Progenitor cell of endocrine pancreas (in vitro differentiated cells): Measurements from ENCODE around the gene SMPD3. TPM values are rescaled to one million over a fixed set of nuclear protein-coding genes. Genes with fewer than 3 reads are reported as not detected.

Experiments
- DNase-seq: peaks from one replicate; pipeline ENCODE4 v3.0.0; 2021; ENCODE audit warnings: low spot score; ENCODE audit not compliant: unreplicated experiment
- H3K27ac Mint-ChIP-seq: 2 replicates; pipeline ENCODE4 v1.8.0; 2021; ENCODE audit warnings: mild to moderate bottlenecking, moderate library complexity, mixed read lengths
- H3K27me3 Mint-ChIP-seq: 2 replicates; pipeline ENCODE4 v1.8.0; 2021; ENCODE audit warnings: mixed read lengths
- H3K36me3 Mint-ChIP-seq: 2 replicates; pipeline ENCODE4 v1.8.0; 2022; ENCODE audit warnings: mixed read lengths; ENCODE audit not compliant: insufficient read depth
- H3K4me1 Mint-ChIP-seq: 2 replicates; pipeline ENCODE4 v1.8.0; 2021; ENCODE audit warnings: low read depth, mixed read lengths
- H3K4me3 Mint-ChIP-seq: 2 replicates; pipeline ENCODE4 v1.8.0; 2021; ENCODE audit warnings: low read depth, mild to moderate bottlenecking, moderate library complexity, mixed read lengths
- H3K9me3 Mint-ChIP-seq: 2 replicates; pipeline ENCODE4 v1.8.0; 2021; ENCODE audit warnings: low read depth, mixed read lengths
- total RNA-seq: library from RNA; stranded (reverse); gene quantifications from 2 replicates; pipeline ENCODE4 v1.2.1, GENCODE V29; 2021
- TF ChIP-seq, protein P1 (sequence below): fragments of 200-600 bp; sonication (generic); IDR thresholded peaks from one replicate; pipeline ENCODE4 v1.5.0; 2021; ENCODE audit warnings: antibody characterized with exemption, mild to moderate bottlenecking; ENCODE audit not compliant: unreplicated experiment

The SMPD3 gene
- total RNA-seq, 1 donor from 2014 or later = 1.7 TPM

DNA sequence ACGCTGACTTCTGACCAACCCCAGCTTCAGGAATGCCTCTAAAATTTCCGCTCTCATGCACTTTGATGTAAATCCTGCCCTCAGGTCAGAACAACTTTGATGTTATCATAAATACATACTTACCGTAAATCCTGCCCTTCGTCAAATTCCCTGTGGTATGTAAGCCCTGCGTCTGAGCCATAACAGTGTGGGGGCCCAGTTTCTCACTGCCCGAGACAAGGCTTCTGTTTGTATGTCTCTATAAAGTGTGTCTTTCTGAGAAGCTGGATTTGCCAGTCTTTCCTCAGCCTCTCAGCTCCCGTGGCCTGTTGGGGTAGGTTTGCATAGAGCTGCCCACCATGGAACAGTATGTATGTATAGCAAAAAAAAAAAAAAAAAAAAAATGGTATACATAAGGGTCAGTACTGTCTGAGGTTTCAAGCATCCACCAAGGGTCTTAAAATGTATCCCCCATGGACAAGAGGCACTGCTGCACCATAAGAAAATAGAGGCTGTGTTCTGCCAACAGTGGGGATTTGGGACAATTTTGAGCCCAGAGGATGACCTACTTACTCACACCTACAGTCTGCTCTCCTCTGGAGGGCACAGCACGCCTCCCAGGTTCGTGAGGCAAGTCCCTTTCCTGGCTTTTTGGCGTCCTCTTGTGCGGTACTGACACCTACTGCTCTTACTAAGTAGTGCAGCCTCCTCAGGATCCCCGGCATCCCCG, 120.0 kb downstream of the SMPD3 start:
- Mint-ChIP-seq H3K27me3 (no peaks in the 10 kb centered on the region), H3K4me1 (peaks cover 16% of the 10 kb centered on the region), H3K27ac (peak overlapping the region; percentile 94), H3K9me3 (no peaks in the 10 kb centered on the region), H3K4me3 (no peak overlapping the region), H3K36me3 (peaks cover 9% of the 10 kb centered on the region)
- TF ChIP-seq, protein P1, sequence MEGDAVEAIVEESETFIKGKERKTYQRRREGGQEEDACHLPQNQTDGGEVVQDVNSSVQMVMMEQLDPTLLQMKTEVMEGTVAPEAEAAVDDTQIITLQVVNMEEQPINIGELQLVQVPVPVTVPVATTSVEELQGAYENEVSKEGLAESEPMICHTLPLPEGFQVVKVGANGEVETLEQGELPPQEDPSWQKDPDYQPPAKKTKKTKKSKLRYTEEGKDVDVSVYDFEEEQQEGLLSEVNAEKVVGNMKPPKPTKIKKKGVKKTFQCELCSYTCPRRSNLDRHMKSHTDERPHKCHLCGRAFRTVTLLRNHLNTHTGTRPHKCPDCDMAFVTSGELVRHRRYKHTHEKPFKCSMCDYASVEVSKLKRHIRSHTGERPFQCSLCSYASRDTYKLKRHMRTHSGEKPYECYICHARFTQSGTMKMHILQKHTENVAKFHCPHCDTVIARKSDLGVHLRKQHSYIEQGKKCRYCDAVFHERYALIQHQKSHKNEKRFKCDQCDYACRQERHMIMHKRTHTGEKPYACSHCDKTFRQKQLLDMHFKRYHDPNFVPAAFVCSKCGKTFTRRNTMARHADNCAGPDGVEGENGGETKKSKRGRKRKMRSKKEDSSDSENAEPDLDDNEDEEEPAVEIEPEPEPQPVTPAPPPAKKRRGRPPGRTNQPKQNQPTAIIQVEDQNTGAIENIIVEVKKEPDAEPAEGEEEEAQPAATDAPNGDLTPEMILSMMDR = peak; percentile 84
- DNase-seq = peak; percentile 65

- Mint-ChIP-seq H3K36me3 (peaks cover 8% of the 10 kb centered on the region), H3K4me1 (peaks cover 14% of the 10 kb centered on the region), H3K27me3 (no peaks in the 10 kb centered on the region), H3K4me3 (no peak overlapping the region), H3K9me3 (no peaks in the 10 kb centered on the region), H3K27ac (no peak overlapping the region)
- no peak for DNase-seq
- TF ChIP-seq, protein P1 = no peak
These were observed 123.4 kb downstream of the SMPD3 start for GRCh38 chr16:68324780-68325357.

GRCh38 chr16:68324336-68324735, 124.0 kb downstream of the SMPD3 start:
- peaks cover 14% of the 10 kb centered on the region for H3K4me1 Mint-ChIP-seq
- no peak for DNase-seq
- no peaks in the 10 kb centered on the region for H3K27me3 Mint-ChIP-seq
- no peak overlapping the region for H3K4me3 Mint-ChIP-seq
- H3K9me3 Mint-ChIP-seq = no peaks in the 10 kb centered on the region
- peaks cover 9% of the 10 kb centered on the region for H3K36me3 Mint-ChIP-seq
- H3K27ac Mint-ChIP-seq = no peak overlapping the region
- TF ChIP-seq, protein P1 = no peak

DNA sequence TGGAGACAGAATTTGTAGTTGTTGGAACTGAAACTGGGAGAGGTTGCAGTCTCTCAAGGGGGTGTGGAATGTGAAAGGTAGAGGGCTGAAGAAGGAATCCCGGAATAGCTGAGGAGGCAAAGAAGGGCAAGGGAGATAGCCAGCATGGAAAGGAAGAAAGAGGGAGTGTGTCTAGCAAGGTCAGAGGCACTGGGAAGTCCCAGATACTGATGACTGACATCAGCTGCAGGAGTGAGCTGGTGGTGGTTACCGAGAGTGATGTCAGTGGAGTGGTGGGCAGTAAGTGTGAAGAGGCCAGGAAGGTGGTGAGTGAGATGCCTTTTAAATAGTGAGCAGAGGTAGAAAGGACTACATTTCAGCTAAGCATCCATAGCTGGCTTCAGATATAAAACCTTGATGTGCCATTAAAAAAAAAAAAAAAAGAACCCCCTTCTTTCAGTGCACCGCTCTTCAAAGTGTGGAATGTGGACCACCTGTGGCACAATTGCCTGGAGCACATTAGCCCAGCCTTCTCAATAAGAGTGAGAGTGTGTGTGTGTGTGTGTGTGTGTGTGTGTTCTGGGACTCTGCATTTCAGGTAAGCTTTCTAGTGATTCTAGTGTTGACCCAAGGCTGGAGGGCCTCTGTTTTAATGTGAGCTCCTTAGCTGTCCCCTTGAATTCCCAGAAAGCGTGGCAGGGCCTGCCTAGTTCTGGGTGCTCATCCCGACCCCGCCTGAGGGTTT, 129.0 kb downstream of the SMPD3 start:
- H3K27me3 Mint-ChIP-seq = no peaks in the 10 kb centered on the region
- no peaks in the 10 kb centered on the region for H3K4me1 Mint-ChIP-seq
- H3K27ac Mint-ChIP-seq = no peak overlapping the region
- peaks cover 23% of the 10 kb centered on the region for H3K36me3 Mint-ChIP-seq
- H3K4me3 Mint-ChIP-seq = no peak overlapping the region
- TF ChIP-seq, protein P1 = no peak
- no peaks in the 10 kb centered on the region for H3K9me3 Mint-ChIP-seq
- DNase-seq = no peak

- DNase-seq = no peak
These were observed 135.2 kb downstream of the SMPD3 start for GRCh38 chr16:68313116-68313515.

More at GRCh38 chr16:68313116-68313515, 135.2 kb downstream of the SMPD3 start:
- Mint-ChIP-seq H3K36me3 (peaks cover 16% of the 10 kb centered on the region), H3K4me3 (no peak overlapping the region), H3K4me1 (peaks cover 21% of the 10 kb centered on the region), H3K27me3 (no peaks in the 10 kb centered on the region), H3K27ac (no peak overlapping the region), H3K9me3 (no peaks in the 10 kb centered on the region)
- TF ChIP-seq, protein P1 = no peak
